ENCODE measurements around the gene ZNF507. TPM values are rescaled to one million over a fixed set of nuclear protein-coding genes. Genes with fewer than 3 reads are reported as not detected.

ZNF507 gene
- polyA plus RNA-seq (2012; ENCODE audit: low read depth, missing spikeins) = 5.6 TPM

DNA sequence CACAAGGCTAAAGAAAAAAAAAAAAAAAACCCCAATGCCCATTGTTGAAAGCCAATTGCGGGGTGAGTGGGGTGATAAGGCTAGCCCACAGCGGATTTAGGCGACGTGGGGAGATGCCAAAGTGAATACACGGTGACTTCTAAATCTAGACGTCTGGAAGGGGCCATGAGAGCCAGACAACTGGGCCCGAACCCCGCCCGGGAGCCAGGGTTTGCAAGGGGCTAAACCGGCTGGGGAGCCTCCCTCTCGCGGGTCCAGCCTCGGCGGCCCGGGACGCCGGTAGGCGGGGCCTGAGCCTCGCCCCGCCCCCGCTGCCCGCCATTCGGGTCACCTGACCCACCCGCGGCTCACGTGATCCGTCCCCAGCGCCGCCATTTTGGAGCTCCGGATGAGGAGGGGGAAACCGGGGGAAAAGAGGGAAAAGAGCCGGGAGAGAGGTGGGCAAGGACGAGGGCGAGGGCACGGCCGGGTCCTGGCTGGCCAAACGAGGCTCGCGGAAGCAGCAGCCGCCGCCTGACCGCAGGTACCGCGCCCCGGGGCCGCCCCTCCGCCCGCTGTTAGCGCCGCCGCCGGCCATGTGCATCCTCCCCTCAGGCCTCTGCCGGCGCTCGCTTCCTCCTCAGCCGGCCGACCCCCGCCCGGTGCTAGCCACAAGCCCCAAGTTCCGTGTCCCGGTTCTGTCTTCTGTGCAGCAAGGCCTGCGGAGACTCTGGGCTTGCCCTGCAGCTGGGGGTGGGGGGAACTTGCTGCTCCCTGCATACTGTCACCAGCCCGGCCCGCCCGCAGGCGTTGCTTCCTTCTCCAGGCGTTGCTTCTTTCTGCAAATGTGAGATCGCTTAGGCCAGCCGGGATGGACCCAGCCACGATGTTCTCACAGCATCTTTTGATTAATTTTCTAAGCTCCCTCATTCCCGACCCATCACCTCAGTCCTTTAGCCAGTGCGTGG lies at the start of gene ZNF507:
TSS of gene ZNF507 (plus strand) at position 350 of the 947 bp plus-strand sequence. CDS start 7,221 bp downstream, outside the sequence.
- DNase-seq (ENCODE audit: insufficient read length, low spot score) (peak; percentile 96), FAIRE-seq (peak; percentile 61)
- TF ChIP-seq SPI1 (IDR thresholded peaks at IDR 0.05; ENCODE audit: low read depth, low read length) (0 out of 2 replicates have a peak, but pooled peaks have one; percentile 2), TAF1 (IDR thresholded peaks at IDR 0.05; ENCODE audit: low read depth, low read length) (peak; percentile 21), POU2F2 (IDR thresholded peaks at IDR 0.05; ENCODE audit: low read depth, low read length) (no peak), POLR2A (IDR thresholded peaks at IDR 0.05; ENCODE audit: low read depth, low read length) (no peak), PAX5 (IDR thresholded peaks at IDR 0.05; ENCODE audit: insufficient read depth, low read length, severe bottlenecking) (no peak), POLR2AphosphoS5 (IDR thresholded peaks at IDR 0.05; ENCODE audit: low read depth, low read length) (peak; percentile 32)

GRCh38 chr19:32296694-32297093 lies 48.7 kb upstream of the ZNF507 start:
- no peak for DNase-seq (ENCODE audit: insufficient read length, low spot score)
- no peak for TF ChIP-seq PAX5 (IDR thresholded peaks at IDR 0.05; ENCODE audit: insufficient read depth, low read length, severe bottlenecking)
- no peak for TF ChIP-seq TAF1 (IDR thresholded peaks at IDR 0.05; ENCODE audit: low read depth, low read length)
- TF ChIP-seq POLR2AphosphoS5 (IDR thresholded peaks at IDR 0.05; ENCODE audit: low read depth, low read length) = no peak
- TF ChIP-seq POU2F2 (IDR thresholded peaks at IDR 0.05; ENCODE audit: low read depth, low read length) = no peak
- no peak for FAIRE-seq

DNA sequence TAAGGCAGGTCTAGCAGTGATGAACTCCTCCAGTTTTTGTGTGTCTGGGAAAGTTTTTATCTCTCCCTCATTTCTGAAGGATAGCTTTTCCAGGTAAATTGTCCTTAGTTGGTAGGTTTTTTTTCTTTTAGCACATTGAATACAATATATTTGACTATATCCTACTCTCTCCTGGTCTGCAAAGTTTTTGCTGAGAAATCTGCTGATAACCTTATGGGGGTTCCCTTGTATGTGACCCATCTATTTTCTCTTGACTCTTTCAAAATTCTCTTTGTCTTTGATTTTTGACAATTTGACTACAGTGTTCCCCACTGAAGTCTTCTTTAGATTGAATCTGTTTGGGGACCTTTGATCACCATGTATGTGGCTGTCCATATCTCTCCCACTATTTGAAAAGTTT lies 42.6 kb upstream of the ZNF507 start:
- DNase-seq (ENCODE audit: insufficient read length, low spot score) (no peak), FAIRE-seq (no peak)
- TF ChIP-seq POLR2AphosphoS5 (IDR thresholded peaks at IDR 0.05; ENCODE audit: low read depth, low read length) = no peak
- no peak for TF ChIP-seq SPI1 (IDR thresholded peaks at IDR 0.05; ENCODE audit: low read depth, low read length)
- no peak for TF ChIP-seq POLR2A (IDR thresholded peaks at IDR 0.05; ENCODE audit: low read depth, low read length)
- TF ChIP-seq TAF1 (IDR thresholded peaks at IDR 0.05; ENCODE audit: low read depth, low read length) = no peak
- TF ChIP-seq PAX5 (IDR thresholded peaks at IDR 0.05; ENCODE audit: insufficient read depth, low read length, severe bottlenecking) = no peak
- no peak for TF ChIP-seq POU2F2 (IDR thresholded peaks at IDR 0.05; ENCODE audit: low read depth, low read length)

DNA sequence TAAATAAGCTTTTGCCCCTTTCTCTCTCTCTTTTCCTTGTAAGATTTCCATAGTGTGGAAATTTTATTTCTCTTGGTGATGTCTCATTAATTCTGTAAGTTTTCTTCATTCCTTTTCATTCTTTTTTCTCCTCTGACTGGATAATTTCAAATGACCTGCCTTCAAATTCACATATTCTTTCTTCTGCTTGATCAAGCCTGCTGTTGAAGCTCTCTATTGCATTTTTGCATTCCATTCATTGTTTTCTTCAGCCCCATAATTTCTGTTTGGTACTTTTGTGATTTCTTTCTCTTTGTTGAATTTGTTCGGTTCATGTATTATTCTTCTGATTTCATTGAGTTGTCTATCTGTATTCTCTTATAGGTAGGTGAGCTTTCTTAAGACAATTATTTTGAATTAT lies 42.2 kb upstream of the ZNF507 start:
- FAIRE-seq (no peak), DNase-seq (ENCODE audit: insufficient read length, low spot score) (no peak)
- no peak for TF ChIP-seq SPI1 (IDR thresholded peaks at IDR 0.05; ENCODE audit: low read depth, low read length)
- TF ChIP-seq TAF1 (IDR thresholded peaks at IDR 0.05; ENCODE audit: low read depth, low read length) = no peak
- TF ChIP-seq POLR2A (IDR thresholded peaks at IDR 0.05; ENCODE audit: low read depth, low read length) = no peak
- no peak for TF ChIP-seq PAX5 (IDR thresholded peaks at IDR 0.05; ENCODE audit: insufficient read depth, low read length, severe bottlenecking)
- no peak for TF ChIP-seq POLR2AphosphoS5 (IDR thresholded peaks at IDR 0.05; ENCODE audit: low read depth, low read length)
- TF ChIP-seq POU2F2 (IDR thresholded peaks at IDR 0.05; ENCODE audit: low read depth, low read length) = no peak

GRCh38 chr19:32307591-32307990 lies 37.8 kb upstream of the ZNF507 start:
- TF ChIP-seq SPI1 (IDR thresholded peaks at IDR 0.05; ENCODE audit: low read depth, low read length) = no peak
- TF ChIP-seq POLR2A (IDR thresholded peaks at IDR 0.05; ENCODE audit: low read depth, low read length) = no peak
- no peak for TF ChIP-seq PAX5 (IDR thresholded peaks at IDR 0.05; ENCODE audit: insufficient read depth, low read length, severe bottlenecking)
- no peak for TF ChIP-seq POU2F2 (IDR thresholded peaks at IDR 0.05; ENCODE audit: low read depth, low read length)
- no peak for TF ChIP-seq POLR2AphosphoS5 (IDR thresholded peaks at IDR 0.05; ENCODE audit: low read depth, low read length)
- no peak for TF ChIP-seq TAF1 (IDR thresholded peaks at IDR 0.05; ENCODE audit: low read depth, low read length)
- DNase-seq (ENCODE audit: insufficient read length, low spot score) (no peak), FAIRE-seq (no peak)

GRCh38 chr19:32308431-32309077 lies 36.9 kb upstream of the ZNF507 start:
- FAIRE-seq (no peak), DNase-seq (ENCODE audit: insufficient read length, low spot score) (no peak)
- TF ChIP-seq POLR2A (IDR thresholded peaks at IDR 0.05; ENCODE audit: low read depth, low read length) (no peak), POLR2AphosphoS5 (IDR thresholded peaks at IDR 0.05; ENCODE audit: low read depth, low read length) (no peak), TAF1 (IDR thresholded peaks at IDR 0.05; ENCODE audit: low read depth, low read length) (no peak), POU2F2 (IDR thresholded peaks at IDR 0.05; ENCODE audit: low read depth, low read length) (no peak), PAX5 (IDR thresholded peaks at IDR 0.05; ENCODE audit: insufficient read depth, low read length, severe bottlenecking) (no peak), SPI1 (IDR thresholded peaks at IDR 0.05; ENCODE audit: low read depth, low read length) (no peak)

DNA sequence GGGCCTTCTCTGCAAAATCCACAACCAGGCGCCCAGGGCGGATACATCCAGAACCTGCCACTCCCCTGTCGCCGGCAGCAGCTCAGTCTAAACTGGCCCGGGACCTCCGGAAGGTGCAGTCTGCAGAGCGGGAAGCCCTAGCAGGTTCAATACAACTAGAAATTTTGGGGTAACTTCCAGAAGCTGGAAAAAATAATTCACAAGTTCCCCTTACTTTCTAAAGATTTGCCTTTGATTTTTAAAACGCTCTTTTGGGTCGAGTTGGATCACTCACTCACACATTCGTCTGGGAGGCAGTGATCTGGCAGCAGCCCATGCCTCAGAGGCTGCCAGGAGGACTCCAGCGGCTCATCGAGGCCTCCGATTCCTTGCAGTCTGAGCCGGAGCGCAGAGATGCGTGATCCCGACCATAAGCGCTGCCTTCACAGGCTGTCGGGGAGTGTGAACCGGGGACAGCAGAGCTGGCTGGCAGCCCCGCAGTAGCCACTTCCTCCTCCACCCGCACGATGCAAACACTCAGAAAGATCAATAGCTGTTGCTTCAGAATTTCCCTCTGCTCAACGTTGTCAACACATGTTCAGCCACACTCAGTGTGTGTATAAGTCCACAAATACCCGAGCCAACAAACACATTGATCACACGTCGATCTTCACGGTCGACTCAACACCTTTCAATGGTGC lies 35.6 kb upstream of the ZNF507 start:
- no peak for TF ChIP-seq POLR2A (IDR thresholded peaks at IDR 0.05; ENCODE audit: low read depth, low read length)
- FAIRE-seq = no peak

DNA sequence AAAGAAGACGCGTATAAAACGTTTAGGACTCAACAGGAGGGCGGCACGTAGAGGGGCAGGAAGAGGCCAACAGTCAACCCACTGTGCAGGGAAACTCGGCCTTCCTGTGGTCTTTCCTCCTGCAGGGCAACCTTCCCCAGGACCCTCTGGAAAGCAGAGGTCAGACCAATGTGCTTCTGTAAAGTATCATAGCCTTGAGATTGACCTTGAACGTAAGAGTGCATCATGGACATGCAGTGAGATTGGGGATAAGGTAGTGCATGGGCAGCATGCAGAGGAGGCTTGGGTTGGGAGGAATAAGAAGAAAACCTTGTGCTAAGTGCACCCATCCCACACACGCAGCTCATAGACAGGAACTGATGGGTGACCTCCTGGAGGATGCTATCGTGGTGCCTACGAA lies 34.0 kb upstream of the ZNF507 start:
- FAIRE-seq (no peak), DNase-seq (ENCODE audit: insufficient read length, low spot score) (no peak)
- no peak for TF ChIP-seq TAF1 (IDR thresholded peaks at IDR 0.05; ENCODE audit: low read depth, low read length)
- no peak for TF ChIP-seq POLR2A (IDR thresholded peaks at IDR 0.05; ENCODE audit: low read depth, low read length)
- no peak for TF ChIP-seq PAX5 (IDR thresholded peaks at IDR 0.05; ENCODE audit: insufficient read depth, low read length, severe bottlenecking)
- no peak for TF ChIP-seq SPI1 (IDR thresholded peaks at IDR 0.05; ENCODE audit: low read depth, low read length)
- no peak for TF ChIP-seq POLR2AphosphoS5 (IDR thresholded peaks at IDR 0.05; ENCODE audit: low read depth, low read length)
- no peak for TF ChIP-seq POU2F2 (IDR thresholded peaks at IDR 0.05; ENCODE audit: low read depth, low read length)

More for the DNA sequence above, 35.6 kb upstream of the ZNF507 start:
- no peak for DNase-seq (ENCODE audit: insufficient read length, low spot score)

Measured in GM12891 (cell line).